IPS DF 4.7 (cell line): ENCODE data around the gene MUC5B.
"Not testable (repeated sequence)": the region's sequence is repeated elsewhere in the genome, so short reads cannot be mapped to it uniquely, and the experiment has no call there.

Experiments used
- DNase-seq: peaks from one replicate; pipeline ENCODE4 v3.0.0-alpha.2; 2013; ENCODE audit warnings: low spot score; ENCODE audit errors: extremely low read depth

Gene MUC5B

GRCh38 chr11:1202154-1202775 lies 20.6 kb upstream of the MUC5B start:
- no peak for DNase-seq

- peak; percentile 38 for DNase-seq
These were observed 19.9 kb upstream of the MUC5B start for GRCh38 chr11:1202776-1203504.

- no peak for DNase-seq
These were observed 19.2 kb upstream of the MUC5B start for GRCh38 chr11:1203505-1204271.

- no peak for DNase-seq
These were observed 18.3 kb upstream of the MUC5B start for GRCh38 chr11:1204381-1205101.

GRCh38 chr11:1205121-1205986 lies 17.5 kb upstream of the MUC5B start:
- no peak for DNase-seq

GRCh38 chr11:1205987-1206331 lies 16.9 kb upstream of the MUC5B start:
- no peak for DNase-seq

GRCh38 chr11:1206391-1207271 lies 16.2 kb upstream of the MUC5B start:
- DNase-seq, result no peak

GRCh38 chr11:1207401-1208143 lies 15.3 kb upstream of the MUC5B start:
- no peak for DNase-seq

- DNase-seq, result no peak
These were observed 14.8 kb upstream of the MUC5B start for GRCh38 chr11:1208144-1208393.

GRCh38 chr11:1208394-1209261 lies 14.2 kb upstream of the MUC5B start:
- no peak for DNase-seq

GRCh38 chr11:1209371-1210057 lies 13.4 kb upstream of the MUC5B start:
- no peak for DNase-seq

- no peak for DNase-seq
These were observed 11.0 kb upstream of the MUC5B start for GRCh38 chr11:1211838-1212237.

- not testable (repeated sequence) for DNase-seq
These were observed 7.0 kb upstream of the MUC5B start for GRCh38 chr11:1215826-1216225.

- DNase-seq, result no peak
These were observed 5.7 kb upstream of the MUC5B start for GRCh38 chr11:1217151-1217550.

- no peak for DNase-seq
These were observed 4.5 kb upstream of the MUC5B start for GRCh38 chr11:1218256-1218787.

GRCh38 chr11:1218788-1219445 lies 3.9 kb upstream of the MUC5B start:
- DNase-seq, result no peak

- no peak for DNase-seq
These were observed 3.4 kb upstream of the MUC5B start for GRCh38 chr11:1219446-1219833.
